ENCODE measurements around the gene GSTO1.
A peak's percentile ranks its signal among the peaks of the same experiment; 100 is the strongest.

GSTO1 gene

GRCh38 chr10:104279550-104280259, 25.0 kb downstream of the GSTO1 start:
- Mint-ChIP-seq H3K4me3 (no peak overlapping the region), H3K27me3 (peaks cover 4% of the 10 kb centered on the region), H3K27ac (no peak overlapping the region), H3K4me1 (ENCODE audit: low read depth) (no peaks in the 10 kb centered on the region), H3K9me3 (ENCODE audit: low read depth) (no peaks in the 10 kb centered on the region), H3K36me3 (peaks cover 2% of the 10 kb centered on the region)

GRCh38 chr10:104281694-104282093, 27.0 kb downstream of the GSTO1 start:
- H3K9me3 Mint-ChIP-seq (ENCODE audit: low read depth) = no peaks in the 10 kb centered on the region
- H3K4me1 Mint-ChIP-seq (ENCODE audit: low read depth) = no peaks in the 10 kb centered on the region
- no peak overlapping the region for H3K4me3 Mint-ChIP-seq
- peaks cover 2% of the 10 kb centered on the region for H3K27me3 Mint-ChIP-seq
- H3K27ac Mint-ChIP-seq = no peak overlapping the region
- peaks cover 2% of the 10 kb centered on the region for H3K36me3 Mint-ChIP-seq

GRCh38 chr10:104284846-104285245, 30.2 kb downstream of the GSTO1 start:
- Mint-ChIP-seq H3K27me3 (peaks cover 6% of the 10 kb centered on the region), H3K4me1 (ENCODE audit: low read depth) (no peaks in the 10 kb centered on the region), H3K4me3 (no peak overlapping the region), H3K27ac (no peak overlapping the region), H3K36me3 (peaks cover 4% of the 10 kb centered on the region), H3K9me3 (ENCODE audit: low read depth) (no peaks in the 10 kb centered on the region)

GRCh38 chr10:104286939-104287338, 32.2 kb downstream of the GSTO1 start:
- no peak overlapping the region for H3K27ac Mint-ChIP-seq

DNA sequence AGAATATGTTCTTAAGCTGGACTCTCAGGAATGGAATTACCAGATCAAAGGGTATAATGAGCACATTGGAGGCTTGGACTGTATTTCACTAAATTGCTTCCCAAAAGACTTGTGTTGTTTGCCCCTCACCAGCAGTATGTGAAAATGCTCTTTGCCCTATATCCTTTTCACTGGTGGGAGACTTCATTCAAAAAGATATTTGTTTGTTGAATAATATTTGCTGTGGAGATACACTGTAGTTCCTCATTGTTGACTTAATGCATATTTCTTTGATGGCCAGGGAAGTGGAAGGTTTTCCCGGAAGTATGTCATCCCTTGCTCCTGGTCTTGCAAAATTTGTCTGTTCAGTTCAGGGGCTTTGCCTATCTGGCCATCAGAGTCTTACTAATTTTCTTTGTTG, 33.7 kb downstream of the GSTO1 start:
- H3K27ac Mint-ChIP-seq = no peak overlapping the region
- peaks cover 12% of the 10 kb centered on the region for H3K27me3 Mint-ChIP-seq
- H3K4me1 Mint-ChIP-seq (ENCODE audit: low read depth) = peaks cover 12% of the 10 kb centered on the region
- peaks cover 2% of the 10 kb centered on the region for H3K36me3 Mint-ChIP-seq
- no peaks in the 10 kb centered on the region for H3K9me3 Mint-ChIP-seq (ENCODE audit: low read depth)
- H3K4me3 Mint-ChIP-seq = no peak overlapping the region

More at GRCh38 chr10:104286939-104287338, 32.2 kb downstream of the GSTO1 start:
- Mint-ChIP-seq H3K4me3 (no peak overlapping the region), H3K27me3 (peaks cover 12% of the 10 kb centered on the region), H3K4me1 (ENCODE audit: low read depth) (peaks cover 7% of the 10 kb centered on the region), H3K9me3 (ENCODE audit: low read depth) (no peaks in the 10 kb centered on the region), H3K36me3 (peaks cover 2% of the 10 kb centered on the region)

- Mint-ChIP-seq H3K27me3 (peaks cover 12% of the 10 kb centered on the region), H3K27ac (no peak overlapping the region), H3K4me3 (no peak overlapping the region)
Measured at GRCh38 chr10:104291439-104291951, 36.8 kb downstream of the GSTO1 start.

GRCh38 chr10:104293011-104293410, 38.3 kb downstream of the GSTO1 start:
- H3K27ac Mint-ChIP-seq = no peak overlapping the region
- H3K9me3 Mint-ChIP-seq (ENCODE audit: low read depth) = no peaks in the 10 kb centered on the region
- H3K36me3 Mint-ChIP-seq = no peaks in the 10 kb centered on the region
- H3K4me1 Mint-ChIP-seq (ENCODE audit: low read depth) = peaks cover 12% of the 10 kb centered on the region
- H3K4me3 Mint-ChIP-seq = no peak overlapping the region
- peaks cover 12% of the 10 kb centered on the region for H3K27me3 Mint-ChIP-seq

More at GRCh38 chr10:104291439-104291951, 36.8 kb downstream of the GSTO1 start:
- Mint-ChIP-seq H3K9me3 (ENCODE audit: low read depth) (no peaks in the 10 kb centered on the region), H3K4me1 (ENCODE audit: low read depth) (peaks cover 12% of the 10 kb centered on the region), H3K36me3 (peaks cover 2% of the 10 kb centered on the region)

DNA sequence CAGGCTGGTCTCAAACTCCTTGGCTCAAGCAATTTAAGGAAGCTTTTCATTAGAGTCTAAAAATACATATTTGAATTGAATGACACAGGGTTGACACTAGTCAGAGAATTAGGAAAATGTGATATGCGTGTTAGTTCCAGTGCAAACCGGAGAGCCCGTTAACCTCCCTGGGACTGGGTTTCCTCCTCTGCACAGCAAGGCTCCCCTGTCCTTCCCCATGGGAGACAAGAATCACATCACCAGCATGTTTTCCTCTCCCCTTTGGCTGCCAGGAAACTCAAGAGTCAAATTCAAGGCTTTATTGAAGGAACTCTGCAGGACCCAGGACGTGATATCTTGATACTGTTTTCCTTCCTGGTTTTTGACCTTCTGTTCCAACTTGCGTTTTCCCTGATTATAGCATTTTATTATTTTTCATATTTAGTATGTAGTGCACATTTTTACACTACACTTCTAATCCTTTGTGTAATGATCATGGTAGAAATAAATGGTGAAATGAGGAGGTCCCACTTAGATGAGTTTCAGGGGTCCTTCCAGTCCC, 39.2 kb downstream of the GSTO1 start:
- H3K4me3 Mint-ChIP-seq = no peak overlapping the region
- peaks cover 12% of the 10 kb centered on the region for H3K4me1 Mint-ChIP-seq (ENCODE audit: low read depth)
- H3K36me3 Mint-ChIP-seq = no peaks in the 10 kb centered on the region
- H3K9me3 Mint-ChIP-seq (ENCODE audit: low read depth) = no peaks in the 10 kb centered on the region
- H3K27me3 Mint-ChIP-seq = peaks cover 10% of the 10 kb centered on the region
- H3K27ac Mint-ChIP-seq = no peak overlapping the region

- Mint-ChIP-seq H3K4me3 (no peak overlapping the region), H3K36me3 (no peaks in the 10 kb centered on the region), H3K27ac (no peak overlapping the region), H3K4me1 (ENCODE audit: low read depth) (peaks cover 24% of the 10 kb centered on the region), H3K9me3 (ENCODE audit: low read depth) (no peaks in the 10 kb centered on the region), H3K27me3 (no peaks in the 10 kb centered on the region)
Measured at GRCh38 chr10:104296687-104297436, 42.2 kb downstream of the GSTO1 start.

DNA sequence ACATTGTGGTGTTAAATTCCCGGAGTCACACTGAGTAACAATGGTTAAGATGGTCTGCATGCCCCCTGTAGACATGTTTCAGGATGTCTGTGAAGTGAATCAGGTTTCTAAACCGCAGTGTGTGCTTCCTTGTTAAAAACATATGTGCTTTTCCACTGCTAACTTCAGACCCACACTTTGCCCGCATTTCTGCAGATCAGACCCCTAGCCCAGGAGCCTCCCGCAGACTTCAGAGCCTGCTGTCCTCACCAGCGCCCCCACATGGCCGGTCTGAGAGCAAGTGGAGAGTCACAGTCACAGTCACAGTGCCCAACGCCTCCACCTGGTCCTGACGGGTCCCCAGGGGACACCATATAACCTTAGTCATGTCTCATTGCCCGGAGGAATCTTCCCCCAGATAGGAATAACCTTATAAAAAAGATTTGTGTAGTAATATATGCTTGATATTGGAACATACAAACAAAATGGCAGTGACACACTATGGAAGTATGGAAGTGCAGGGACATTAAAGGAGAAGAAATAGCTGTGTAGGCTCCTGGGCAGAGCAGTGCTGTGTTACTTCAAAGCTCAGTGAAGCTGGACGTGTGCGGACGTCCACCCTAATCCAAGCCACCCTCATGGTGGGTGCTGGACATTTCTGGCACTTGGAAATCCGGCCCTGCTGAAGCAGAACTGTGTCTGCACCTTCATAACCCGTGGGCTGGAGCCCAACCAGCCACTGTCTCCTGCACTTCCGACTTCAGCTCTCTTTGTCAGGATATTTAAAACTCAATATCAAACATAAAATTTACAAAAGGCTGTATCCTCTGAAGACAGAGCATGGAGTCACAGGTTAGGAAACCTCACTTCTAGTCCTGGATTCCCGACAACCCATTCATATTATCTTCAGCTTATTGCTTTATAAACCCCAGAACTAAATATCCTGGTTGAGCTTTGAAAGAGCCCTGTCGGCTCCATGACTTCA, 43.3 kb downstream of the GSTO1 start:
- Mint-ChIP-seq H3K27me3 (no peaks in the 10 kb centered on the region), H3K4me3 (no peak overlapping the region), H3K27ac (no peak overlapping the region), H3K4me1 (ENCODE audit: low read depth) (peaks cover 20% of the 10 kb centered on the region), H3K36me3 (no peaks in the 10 kb centered on the region), H3K9me3 (ENCODE audit: low read depth) (no peaks in the 10 kb centered on the region)

- Mint-ChIP-seq H3K9me3 (ENCODE audit: low read depth) (no peaks in the 10 kb centered on the region), H3K27ac (no peak overlapping the region), H3K4me1 (ENCODE audit: low read depth) (peaks cover 23% of the 10 kb centered on the region), H3K4me3 (no peak overlapping the region), H3K27me3 (no peaks in the 10 kb centered on the region), H3K36me3 (no peaks in the 10 kb centered on the region)
Measured at GRCh38 chr10:104299031-104299904, 44.6 kb downstream of the GSTO1 start.

DNA sequence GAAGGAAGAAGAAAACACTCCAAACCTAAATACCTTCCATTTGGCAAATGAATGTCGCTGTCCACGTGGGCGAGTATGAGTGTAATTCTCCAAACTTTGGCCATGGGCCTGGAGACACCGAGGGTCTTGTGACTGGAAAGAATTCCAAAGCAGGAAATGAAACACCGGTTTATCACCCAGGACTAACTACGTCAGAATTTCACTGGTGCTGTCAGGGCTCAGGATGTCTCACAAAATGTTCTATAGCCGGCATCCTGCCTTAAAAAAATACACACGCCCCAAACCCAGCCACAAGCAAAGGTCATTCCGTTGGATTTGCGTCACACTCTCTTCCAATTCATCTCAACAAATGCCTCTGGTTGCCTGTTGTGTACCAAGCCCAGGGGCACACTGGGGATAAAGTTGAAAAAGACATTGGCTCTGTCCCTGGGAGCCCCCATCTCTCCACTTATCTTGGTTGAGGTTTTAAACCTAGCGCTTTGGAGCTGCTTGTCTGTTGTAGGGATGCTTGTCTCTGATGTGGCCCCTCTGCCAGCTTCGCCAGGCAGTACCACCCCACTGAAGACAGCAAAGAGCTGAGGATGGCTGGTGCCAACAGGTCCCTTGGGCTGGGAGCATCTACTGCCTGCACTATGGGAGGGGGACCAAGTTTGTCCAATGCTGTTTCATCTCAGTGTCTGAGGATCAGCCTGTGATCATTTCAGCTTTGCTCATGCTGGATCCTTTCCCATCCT, 45.5 kb downstream of the GSTO1 start:
- no peaks in the 10 kb centered on the region for H3K36me3 Mint-ChIP-seq
- H3K27me3 Mint-ChIP-seq = no peaks in the 10 kb centered on the region
- H3K27ac Mint-ChIP-seq = no peak overlapping the region
- H3K4me1 Mint-ChIP-seq (ENCODE audit: low read depth) = peaks cover 26% of the 10 kb centered on the region
- no peak overlapping the region for H3K4me3 Mint-ChIP-seq
- no peaks in the 10 kb centered on the region for H3K9me3 Mint-ChIP-seq (ENCODE audit: low read depth)

DNA sequence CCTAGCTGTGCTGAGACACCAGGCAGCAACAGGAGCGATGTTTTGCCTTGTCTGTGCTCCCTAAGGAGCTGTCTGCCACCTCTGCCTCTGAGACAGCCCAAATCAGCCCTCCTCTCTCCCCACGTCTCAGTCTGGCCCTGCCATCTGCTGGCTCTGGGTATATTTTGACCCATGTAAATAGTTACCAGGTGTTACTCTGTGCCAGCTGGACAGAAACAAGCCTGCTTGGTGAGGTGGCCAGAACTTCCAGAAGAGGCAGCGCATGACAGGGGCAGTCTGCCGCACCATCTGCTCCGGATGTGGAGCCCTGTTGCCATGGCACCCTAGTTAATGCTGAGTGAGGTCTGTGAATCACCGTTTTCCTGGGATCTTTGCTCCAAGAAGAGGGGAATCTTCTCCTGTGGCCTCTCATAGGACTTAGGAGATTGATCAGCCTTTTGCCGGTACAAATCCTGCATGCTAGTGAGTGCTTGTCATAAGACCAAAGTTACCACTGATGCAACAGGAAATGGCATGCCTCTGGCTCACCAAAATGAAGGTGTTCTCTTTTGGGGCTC, 46.1 kb downstream of the GSTO1 start:
- Mint-ChIP-seq H3K4me1 (ENCODE audit: low read depth) (peaks cover 30% of the 10 kb centered on the region), H3K27me3 (no peaks in the 10 kb centered on the region), H3K4me3 (no peak overlapping the region), H3K9me3 (ENCODE audit: low read depth) (no peaks in the 10 kb centered on the region), H3K27ac (peak overlapping the region; percentile 22), H3K36me3 (no peaks in the 10 kb centered on the region)

Data from activated naive CD8-positive, alpha-beta T cell (primary cell).